Neural crest cell (in vitro differentiated cells): ENCODE results near the gene KIAA1549. TPM values are rescaled to one million over a fixed set of nuclear protein-coding genes. Genes with fewer than 3 reads are reported as not detected.

ENCODE experiments used
- DNase-seq: peaks from one replicate; pipeline ENCODE4 v3.0.0; 2021; ENCODE audit warnings: low read depth, mixed read lengths, low spot score
- H3K27ac Mint-ChIP-seq: one replicate; pipeline ENCODE4 v1.8.0; 2021; ENCODE audit warnings: mild to moderate bottlenecking, mixed read lengths; ENCODE audit not compliant: unreplicated experiment
- H3K27me3 Mint-ChIP-seq: 2 replicates; pipeline ENCODE4 v1.8.0; 2021; ENCODE audit warnings: low read depth, mild to moderate bottlenecking, mixed read lengths
- H3K36me3 Mint-ChIP-seq: 2 replicates; pipeline ENCODE4 v1.8.0; 2021; ENCODE audit warnings: low read depth, mild to moderate bottlenecking, mixed read lengths
- H3K4me1 Mint-ChIP-seq: 2 replicates; pipeline ENCODE4 v1.8.0; 2021; ENCODE audit warnings: mixed read lengths
- H3K4me3 Mint-ChIP-seq: one replicate; pipeline ENCODE4 v1.8.0; 2021; ENCODE audit warnings: mild to moderate bottlenecking, mixed read lengths
- H3K9me3 Mint-ChIP-seq: 2 replicates; pipeline ENCODE4 v1.8.0; 2021; ENCODE audit warnings: mixed read lengths
- total RNA-seq: library from RNA; stranded (reverse); gene quantifications from 2 replicates; pipeline ENCODE4 v1.2.1, GENCODE V29; 2021
- TF ChIP-seq, protein P1 (sequence below): fragments of 200-600 bp; sonication (generic); conservative IDR thresholded peaks from 2 replicates; pipeline ENCODE4 v1.5.0; 2021; ENCODE audit warnings: antibody characterized with exemption, mild to moderate bottlenecking

The KIAA1549 gene
- total RNA-seq, 1 donor from 2014 or later: 33.2 TPM

DNA sequence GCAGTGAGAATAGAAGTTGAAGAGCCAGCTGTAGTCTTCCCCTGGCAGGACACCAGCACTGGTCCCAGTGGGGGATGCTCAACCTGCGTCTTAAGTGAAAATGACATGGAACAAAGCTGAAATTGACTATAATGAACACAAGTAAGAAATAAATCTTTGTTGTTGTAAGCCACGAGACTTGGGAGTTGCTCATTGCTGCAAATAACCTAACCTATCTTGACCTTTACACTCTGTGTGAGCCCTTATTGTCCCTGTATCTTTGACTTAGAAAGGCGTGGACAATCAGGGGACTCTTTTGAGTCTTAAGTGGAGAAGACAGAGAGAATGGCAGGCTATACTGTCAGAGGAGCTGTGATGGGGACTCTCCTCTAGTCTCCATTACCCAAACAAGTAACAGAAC lies 37.7 kb upstream of the KIAA1549 start:
- Mint-ChIP-seq H3K4me3 (no peak overlapping the region), H3K36me3 (no peaks in the 10 kb centered on the region), H3K27ac (no peak overlapping the region), H3K27me3 (no peaks in the 10 kb centered on the region), H3K9me3 (no peaks in the 10 kb centered on the region), H3K4me1 (peaks cover 17% of the 10 kb centered on the region)
- DNase-seq: no peak
- TF ChIP-seq, protein P1, sequence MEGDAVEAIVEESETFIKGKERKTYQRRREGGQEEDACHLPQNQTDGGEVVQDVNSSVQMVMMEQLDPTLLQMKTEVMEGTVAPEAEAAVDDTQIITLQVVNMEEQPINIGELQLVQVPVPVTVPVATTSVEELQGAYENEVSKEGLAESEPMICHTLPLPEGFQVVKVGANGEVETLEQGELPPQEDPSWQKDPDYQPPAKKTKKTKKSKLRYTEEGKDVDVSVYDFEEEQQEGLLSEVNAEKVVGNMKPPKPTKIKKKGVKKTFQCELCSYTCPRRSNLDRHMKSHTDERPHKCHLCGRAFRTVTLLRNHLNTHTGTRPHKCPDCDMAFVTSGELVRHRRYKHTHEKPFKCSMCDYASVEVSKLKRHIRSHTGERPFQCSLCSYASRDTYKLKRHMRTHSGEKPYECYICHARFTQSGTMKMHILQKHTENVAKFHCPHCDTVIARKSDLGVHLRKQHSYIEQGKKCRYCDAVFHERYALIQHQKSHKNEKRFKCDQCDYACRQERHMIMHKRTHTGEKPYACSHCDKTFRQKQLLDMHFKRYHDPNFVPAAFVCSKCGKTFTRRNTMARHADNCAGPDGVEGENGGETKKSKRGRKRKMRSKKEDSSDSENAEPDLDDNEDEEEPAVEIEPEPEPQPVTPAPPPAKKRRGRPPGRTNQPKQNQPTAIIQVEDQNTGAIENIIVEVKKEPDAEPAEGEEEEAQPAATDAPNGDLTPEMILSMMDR: no peak

- Mint-ChIP-seq H3K36me3 (no peaks in the 10 kb centered on the region), H3K27ac (no peak overlapping the region), H3K4me1 (peaks cover 17% of the 10 kb centered on the region), H3K27me3 (no peaks in the 10 kb centered on the region), H3K9me3 (no peaks in the 10 kb centered on the region), H3K4me3 (no peak overlapping the region)
- peak; percentile 47 for DNase-seq
- TF ChIP-seq, protein P1: peak; percentile 73
Measured at GRCh38 chr7:139016931-139017511, 35.8 kb upstream of the KIAA1549 start.

DNA sequence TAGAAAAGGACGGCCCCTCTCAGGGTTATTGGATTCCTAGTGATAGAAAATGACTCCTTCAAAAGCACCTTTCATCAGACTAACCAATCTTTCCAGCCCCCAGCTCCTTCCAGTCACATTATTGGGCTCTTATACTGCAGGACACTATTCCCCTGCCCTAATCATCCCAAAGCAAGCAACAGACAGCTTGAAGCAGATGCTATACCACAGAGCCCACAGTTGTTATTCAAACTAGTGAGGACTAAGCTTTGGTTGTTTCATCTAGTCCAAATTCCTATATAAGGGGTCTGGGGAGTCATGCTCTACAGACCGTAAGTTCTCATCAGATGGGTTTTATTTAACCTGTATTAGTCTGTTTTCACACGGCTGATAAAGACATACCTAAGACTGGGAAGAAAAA lies 30.2 kb upstream of the KIAA1549 start:
- no peaks in the 10 kb centered on the region for H3K4me1 Mint-ChIP-seq
- H3K27me3 Mint-ChIP-seq: no peaks in the 10 kb centered on the region
- H3K4me3 Mint-ChIP-seq: no peak overlapping the region
- no peak overlapping the region for H3K27ac Mint-ChIP-seq
- TF ChIP-seq, protein P1: no peak
- DNase-seq: no peak
- H3K36me3 Mint-ChIP-seq: no peaks in the 10 kb centered on the region
- H3K9me3 Mint-ChIP-seq: peaks cover 9% of the 10 kb centered on the region

DNA sequence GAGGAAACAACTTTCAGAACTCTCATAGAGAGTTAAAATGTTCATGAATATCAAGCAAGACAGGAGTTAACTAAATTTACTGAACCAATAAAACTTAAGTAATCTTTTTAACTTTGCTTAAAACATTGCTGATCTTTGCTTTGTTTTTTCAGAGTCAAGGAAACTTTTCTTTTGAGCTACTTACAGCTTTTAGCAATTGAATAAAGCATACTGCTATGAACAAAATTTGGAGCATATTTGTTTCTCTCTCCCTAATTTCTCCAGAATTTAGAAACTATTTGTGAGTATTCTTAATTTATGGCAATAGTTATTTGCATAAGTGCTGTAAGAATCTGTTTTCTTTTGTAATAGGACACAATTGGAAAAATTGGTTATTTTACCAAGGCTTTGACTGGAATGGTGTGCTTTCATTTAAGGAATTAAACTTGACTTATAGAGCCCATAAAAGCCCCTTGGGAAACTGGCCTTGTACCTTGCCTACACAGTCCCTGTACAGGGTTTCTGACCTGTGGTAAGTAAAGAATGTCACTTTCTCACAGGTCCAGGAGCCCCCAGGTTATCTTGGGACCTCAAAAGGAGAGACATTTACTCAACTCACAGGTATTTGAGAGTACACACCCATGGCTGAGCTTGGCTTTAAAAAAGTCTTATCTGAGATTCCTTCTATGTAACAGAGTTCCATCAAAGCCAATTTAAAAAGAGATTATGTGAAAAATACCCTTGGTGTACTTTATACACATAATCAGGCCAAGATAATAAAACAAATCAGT lies 23.3 kb upstream of the KIAA1549 start:
- H3K27ac Mint-ChIP-seq: no peak overlapping the region
- no peak for DNase-seq
- TF ChIP-seq, protein P1: no peak
- H3K27me3 Mint-ChIP-seq: no peaks in the 10 kb centered on the region
- H3K4me1 Mint-ChIP-seq: no peaks in the 10 kb centered on the region
- peaks cover 7% of the 10 kb centered on the region for H3K9me3 Mint-ChIP-seq
- no peak overlapping the region for H3K4me3 Mint-ChIP-seq
- no peaks in the 10 kb centered on the region for H3K36me3 Mint-ChIP-seq

DNA sequence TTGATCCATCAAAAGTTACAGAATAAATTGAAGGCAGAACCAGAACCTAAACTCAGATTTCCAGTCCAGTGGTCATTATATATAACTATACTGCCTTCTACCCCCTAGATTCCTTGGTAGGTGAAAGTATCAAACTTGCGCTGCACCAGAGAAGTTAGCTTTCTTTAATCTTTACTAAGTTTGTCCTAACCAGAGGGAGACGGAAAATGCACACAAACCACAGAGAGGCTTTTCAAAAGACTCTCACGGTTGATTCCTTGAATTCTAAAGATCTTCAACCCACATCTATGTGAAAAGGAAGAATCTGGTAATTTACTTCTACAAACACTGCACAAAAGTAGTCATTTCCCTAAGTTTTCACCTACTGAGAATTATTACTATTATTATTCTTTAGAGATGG lies 18.2 kb upstream of the KIAA1549 start:
- DNase-seq: no peak
- TF ChIP-seq, protein P1: no peak
- Mint-ChIP-seq H3K36me3 (no peaks in the 10 kb centered on the region), H3K27me3 (no peaks in the 10 kb centered on the region), H3K27ac (no peak overlapping the region), H3K9me3 (no peaks in the 10 kb centered on the region), H3K4me3 (no peak overlapping the region), H3K4me1 (no peaks in the 10 kb centered on the region)
